H9 (cell line): ENCODE results near the gene SAXO1. TPM values are rescaled to one million over a fixed set of nuclear protein-coding genes. Genes with fewer than 3 reads are reported as not detected.

Experiments
- DNase-seq: peaks from one replicate; pipeline ENCODE4 v3.0.0-alpha.2; 2017
- H2AFZ ChIP-seq: one replicate; pipeline ENCODE4 v1.6.1; 2013; ENCODE audit warnings: mild to moderate bottlenecking, low read length, control low read depth, moderate library complexity
- H2AK5ac ChIP-seq: 2 replicates; pipeline ENCODE4 v1.6.1; 2013; ENCODE audit warnings: low read length, control low read depth, mixed read lengths; ENCODE audit not compliant: insufficient read length
- H2BK120ac ChIP-seq: one replicate; pipeline ENCODE4 v1.6.1; 2013; ENCODE audit warnings: low read depth, mild to moderate bottlenecking, low read length, control low read depth, inconsistent platforms; ENCODE audit not compliant: poor library complexity, severe bottlenecking
- H2BK12ac ChIP-seq: 2 replicates; pipeline ENCODE4 v1.6.1; 2013; ENCODE audit warnings: low read length, control low read depth, mixed read lengths, low read depth; ENCODE audit not compliant: insufficient read length
- H2BK15ac ChIP-seq: 2 replicates; pipeline ENCODE4 v1.6.1; 2013; ENCODE audit warnings: low read depth, low read length, control low read depth
- H2BK20ac ChIP-seq: one replicate; pipeline ENCODE4 v1.6.1; 2013; ENCODE audit warnings: low read depth, mild to moderate bottlenecking, low read length, control low read depth, inconsistent platforms; ENCODE audit not compliant: poor library complexity, severe bottlenecking
- H2BK5ac ChIP-seq: 2 replicates; pipeline ENCODE4 v1.6.1; 2013; ENCODE audit warnings: low read length, control low read depth, mixed read lengths; ENCODE audit not compliant: insufficient read length
- H3K14ac ChIP-seq: 2 replicates; pipeline ENCODE4 v1.6.1; 2013; ENCODE audit warnings: low read length, control low read depth; ENCODE audit not compliant: insufficient read depth
- H3K18ac ChIP-seq: 2 replicates; pipeline ENCODE4 v1.6.1; 2013; ENCODE audit warnings: low read depth, mild to moderate bottlenecking, mixed read lengths, low read length, control low read depth; ENCODE audit not compliant: insufficient read length
- H3K23ac ChIP-seq: 2 replicates; pipeline ENCODE4 v1.6.1; 2013; ENCODE audit warnings: low read length, control low read depth, mixed read lengths, low read depth; ENCODE audit not compliant: insufficient read length
- H3K23me2 ChIP-seq: 2 replicates; pipeline ENCODE4 v1.6.1; 2013; ENCODE audit warnings: low read depth, mild to moderate bottlenecking, mixed read lengths, low read length, control low read depth; ENCODE audit not compliant: insufficient read length, poor library complexity, severe bottlenecking
- H3K27ac ChIP-seq: 2 replicates; pipeline ENCODE4 v1.5.1; 2013; ENCODE audit warnings: low read length, control low read depth, mixed read lengths, low read depth; ENCODE audit not compliant: insufficient read length
- H3K27me3 ChIP-seq: 2 replicates; pipeline ENCODE4 v1.6.1; 2013; ENCODE audit warnings: low read length, control low read depth, inconsistent platforms; ENCODE audit not compliant: insufficient read depth
- H3K4ac ChIP-seq: 2 replicates; pipeline ENCODE4 v1.6.1; 2013; ENCODE audit warnings: low read depth, mild to moderate bottlenecking, control low read depth, inconsistent platforms, low read length, moderate library complexity
- H3K4me1 ChIP-seq: 2 replicates; pipeline ENCODE4 v1.6.1; 2013; ENCODE audit warnings: low read length, control low read depth, inconsistent platforms; ENCODE audit not compliant: insufficient read depth
- H3K4me2 ChIP-seq: 2 replicates; pipeline ENCODE4 v1.6.1; 2013; ENCODE audit warnings: low read length, control low read depth, mixed read lengths; ENCODE audit not compliant: insufficient read length, insufficient read depth
- H3K56ac ChIP-seq: 2 replicates; pipeline ENCODE4 v1.6.1; 2013; ENCODE audit warnings: low read depth, mild to moderate bottlenecking, mixed read lengths, low read length, control low read depth; ENCODE audit not compliant: insufficient read length
- H3K79me1 ChIP-seq: 2 replicates; pipeline ENCODE4 v1.6.1; 2013; ENCODE audit warnings: low read depth, mild to moderate bottlenecking, moderate library complexity, low read length, control low read depth, inconsistent platforms; ENCODE audit not compliant: insufficient read depth, poor library complexity, severe bottlenecking
- H3K79me2 ChIP-seq: 2 replicates; pipeline ENCODE4 v1.6.1; 2013; ENCODE audit warnings: low read length, control low read depth, inconsistent platforms; ENCODE audit not compliant: insufficient read depth
- H3K9ac ChIP-seq: 2 replicates; pipeline ENCODE4 v1.6.1; 2013; ENCODE audit warnings: low read length, control low read depth, mixed read lengths; ENCODE audit not compliant: insufficient read length; ENCODE audit errors: extremely low read depth
- H3K9me3 ChIP-seq: one replicate; pipeline ENCODE4 v1.6.1; 2013; ENCODE audit warnings: low read depth, low read length, inconsistent platforms; ENCODE audit not compliant: control insufficient read depth
- H3T11ph ChIP-seq: one replicate; pipeline ENCODE4 v1.6.1; 2013; ENCODE audit warnings: mild to moderate bottlenecking, low read length, control low read depth, inconsistent platforms
- H4K20me1 ChIP-seq: one replicate; pipeline ENCODE4 v1.6.1; 2013; ENCODE audit not compliant: control insufficient read depth, insufficient read length, insufficient read depth
- H4K5ac ChIP-seq: 2 replicates; pipeline ENCODE4 v1.6.1; 2013; ENCODE audit warnings: low read depth, mild to moderate bottlenecking, mixed read lengths, low read length, control low read depth; ENCODE audit not compliant: insufficient read length
- H4K8ac ChIP-seq: replicated peaks from 2 replicates; pipeline ENCODE4 v1.6.1; 2013; ENCODE audit warnings: low read length, control low read depth, mixed read lengths, low read depth; ENCODE audit not compliant: insufficient read length
- H4K91ac ChIP-seq: 2 replicates; pipeline ENCODE4 v1.6.1; 2013; ENCODE audit warnings: low read depth, mild to moderate bottlenecking, moderate library complexity, mixed read lengths, low read length, control low read depth; ENCODE audit not compliant: insufficient read length
- H3K27ac Mint-ChIP-seq, 3 experiments: 2 replicates in 2 of 3; 3 replicates in 1 of 3; pipeline ENCODE4 v1.8.0; 2020 to 2021; ENCODE audit warnings: mixed read lengths in 3 of 3, mild to moderate bottlenecking in 1 of 3, moderate library complexity in 1 of 3
- H3K27me3 Mint-ChIP-seq: 2 replicates; pipeline ENCODE4 v1.8.0; 2021; ENCODE audit warnings: low read depth, mild to moderate bottlenecking, moderate library complexity, mixed read lengths
- H3K36me3 Mint-ChIP-seq, 3 experiments: 2 replicates in 2 of 3; 3 replicates in 1 of 3; pipeline ENCODE4 v1.8.0; 2020 to 2021; ENCODE audit warnings: low read depth in 3 of 3, mixed read lengths in 3 of 3; ENCODE audit not compliant: insufficient read depth in 1 of 3
- H3K4me1 Mint-ChIP-seq, 2 experiments: 2 replicates each; pipeline ENCODE4 v1.8.0; 2020; ENCODE audit warnings: mixed read lengths in 2 of 2
- H3K4me3 Mint-ChIP-seq, 2 experiments: 2 replicates in 1 of 2; 3 replicates in 1 of 2; pipeline ENCODE4 v1.8.0; 2020 to 2021; ENCODE audit warnings: mild to moderate bottlenecking in 2 of 2, mixed read lengths in 2 of 2, moderate library complexity in 1 of 2
- H3K9me3 Mint-ChIP-seq, 2 experiments: 2 replicates in 1 of 2; 3 replicates in 1 of 2; pipeline ENCODE4 v1.8.0; 2020; ENCODE audit warnings: mild to moderate bottlenecking in 2 of 2, mixed read lengths in 2 of 2, moderate library complexity in 1 of 2
- WGBS: extraction: QIAGEN DNeasy Blood & Tissue Kit; methylation state at CpG from one replicate; pipeline ENCODE4 v1.1.7; 2013; ENCODE audit warnings: missing lambda C conversion rate, low lambda C conversion rate, mixed read lengths; ENCODE audit not compliant: insufficient read length; ENCODE audit errors: extremely low coverage; 5-methylcytosine and 5-hydroxymethylcytosine counted together
- total RNA-seq: library from RNA; stranded (reverse); gene quantifications from 2 replicates; pipeline ENCODE4 v1.2.1, GENCODE V29; 2021
- TF ChIP-seq, protein P1 (sequence below): fragments of 200-600 bp; sonication (generic); conservative IDR thresholded peaks from 3 replicates; pipeline ENCODE4 v1.8.0; 2021; ENCODE audit warnings: antibody characterized with exemption, mild to moderate bottlenecking

SAXO1 gene
- total RNA-seq, 1 experiment from 2014 or later, result 0.09 TPM

DNA sequence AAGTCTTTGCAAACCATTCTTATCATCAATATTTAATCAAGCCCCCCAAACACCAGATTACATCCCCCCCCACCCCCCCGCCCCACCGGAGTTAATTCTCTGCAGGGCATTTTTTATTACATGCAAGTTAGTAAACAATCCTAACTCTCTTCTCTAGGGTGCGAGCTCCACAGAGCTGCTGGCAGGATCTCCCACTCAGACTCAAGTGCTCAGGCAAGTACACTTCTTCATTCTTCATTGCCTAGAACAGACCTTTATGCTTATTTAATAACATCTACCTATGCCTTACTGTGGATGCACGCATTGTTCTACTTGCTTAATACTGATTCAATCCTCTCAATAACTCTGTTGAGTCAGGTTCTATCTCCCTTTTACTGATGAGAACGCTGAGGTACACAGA is 9.9 kb downstream of the SAXO1 start:
- H3K9me3 ChIP-seq, result no peaks in the 10 kb centered on the region
- H2BK12ac ChIP-seq, result no peak overlapping the region
- no peak overlapping the region for H2BK120ac ChIP-seq
- H3T11ph ChIP-seq, result no peak overlapping the region
- H4K20me1 ChIP-seq, result no peaks in the 10 kb centered on the region
- no peaks in the 10 kb centered on the region for H3K4me1 Mint-ChIP-seq
- no peak overlapping the region for H3K4ac ChIP-seq
- H2BK15ac ChIP-seq, result no peak overlapping the region
- no peak overlapping the region for H3K56ac ChIP-seq
- no peaks in the 10 kb centered on the region for H3K27me3 ChIP-seq
- H3K18ac ChIP-seq, result no peak overlapping the region
- no peak overlapping the region for H2BK20ac ChIP-seq
- no peaks in the 10 kb centered on the region for H3K4me1 ChIP-seq
- no peak overlapping the region for H3K14ac ChIP-seq
- H3K79me2 ChIP-seq, result no peaks in the 10 kb centered on the region
- no peak overlapping the region for H4K5ac ChIP-seq
- no peak overlapping the region for H3K9ac ChIP-seq
- H3K23ac ChIP-seq, result no peak overlapping the region
- TF ChIP-seq, protein P1, sequence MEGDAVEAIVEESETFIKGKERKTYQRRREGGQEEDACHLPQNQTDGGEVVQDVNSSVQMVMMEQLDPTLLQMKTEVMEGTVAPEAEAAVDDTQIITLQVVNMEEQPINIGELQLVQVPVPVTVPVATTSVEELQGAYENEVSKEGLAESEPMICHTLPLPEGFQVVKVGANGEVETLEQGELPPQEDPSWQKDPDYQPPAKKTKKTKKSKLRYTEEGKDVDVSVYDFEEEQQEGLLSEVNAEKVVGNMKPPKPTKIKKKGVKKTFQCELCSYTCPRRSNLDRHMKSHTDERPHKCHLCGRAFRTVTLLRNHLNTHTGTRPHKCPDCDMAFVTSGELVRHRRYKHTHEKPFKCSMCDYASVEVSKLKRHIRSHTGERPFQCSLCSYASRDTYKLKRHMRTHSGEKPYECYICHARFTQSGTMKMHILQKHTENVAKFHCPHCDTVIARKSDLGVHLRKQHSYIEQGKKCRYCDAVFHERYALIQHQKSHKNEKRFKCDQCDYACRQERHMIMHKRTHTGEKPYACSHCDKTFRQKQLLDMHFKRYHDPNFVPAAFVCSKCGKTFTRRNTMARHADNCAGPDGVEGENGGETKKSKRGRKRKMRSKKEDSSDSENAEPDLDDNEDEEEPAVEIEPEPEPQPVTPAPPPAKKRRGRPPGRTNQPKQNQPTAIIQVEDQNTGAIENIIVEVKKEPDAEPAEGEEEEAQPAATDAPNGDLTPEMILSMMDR, result no peak
- no peak overlapping the region for H3K27ac Mint-ChIP-seq
- no peak overlapping the region for H3K4me3 Mint-ChIP-seq
- no peak for DNase-seq
- H3K36me3 Mint-ChIP-seq, result no peaks in the 10 kb centered on the region
- peaks cover 3% of the 10 kb centered on the region for H3K27me3 Mint-ChIP-seq
- H4K8ac ChIP-seq, result no peak overlapping the region
- H3K23me2 ChIP-seq, result no peaks in the 10 kb centered on the region
- H2AK5ac ChIP-seq, result no peak overlapping the region
- H2BK5ac ChIP-seq, result no peak overlapping the region
- no CpG with 5 or more reads among the region's 5 CpGs for WGBS
- no peak overlapping the region for H3K27ac ChIP-seq
- no peak overlapping the region for H3K4me2 ChIP-seq
- no peak overlapping the region for H2AFZ ChIP-seq
- H3K9me3 Mint-ChIP-seq, result no peaks in the 10 kb centered on the region
- no peaks in the 10 kb centered on the region for H3K79me1 ChIP-seq
- H4K91ac ChIP-seq, result no peak overlapping the region
